OCI-LY3 (cell line): ENCODE results near the gene THRSP.
"Not testable (repeated sequence)": the region's sequence is repeated elsewhere in the genome, so short reads cannot be mapped to it uniquely, and the experiment has no call there.

Source experiments
- EZH2phosphoT487 ChIP-seq: fragments of 200-600 bp; shearing (Covaris generic); IDR thresholded peaks from 2 replicates; pipeline ENCODE4 v1.6.1; 2018; ENCODE audit warnings: antibody characterized with exemption, mixed run types, low read depth
- TF ChIP-seq, protein P1 (sequence below): fragments of 200-600, 300-600 bp; sonication (generic); IDR thresholded peaks from 2 replicates; pipeline ENCODE4 v1.5.1; 2014; ENCODE audit warnings: antibody characterized with exemption, low read length, low read depth

DNA sequence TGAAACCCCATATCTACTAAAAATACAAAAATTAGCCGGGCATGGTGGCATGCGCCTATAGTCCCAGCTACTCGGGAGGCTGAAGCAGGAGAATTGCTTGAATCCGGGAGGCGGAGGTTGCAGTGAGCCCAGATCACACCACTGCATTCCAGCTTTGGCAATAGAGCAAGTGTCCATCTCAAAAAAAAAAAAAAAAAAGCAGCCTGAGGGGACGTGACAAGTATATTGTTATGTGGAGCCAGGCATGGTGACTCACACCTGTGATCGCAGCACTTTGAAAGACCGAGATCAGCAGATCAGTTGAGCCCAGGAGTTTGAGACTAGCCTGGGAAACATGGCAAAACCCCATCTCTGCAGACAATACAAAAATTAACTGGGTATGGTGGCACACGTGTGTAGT is 35.2 kb upstream of the THRSP start:
- TF ChIP-seq, protein P1, sequence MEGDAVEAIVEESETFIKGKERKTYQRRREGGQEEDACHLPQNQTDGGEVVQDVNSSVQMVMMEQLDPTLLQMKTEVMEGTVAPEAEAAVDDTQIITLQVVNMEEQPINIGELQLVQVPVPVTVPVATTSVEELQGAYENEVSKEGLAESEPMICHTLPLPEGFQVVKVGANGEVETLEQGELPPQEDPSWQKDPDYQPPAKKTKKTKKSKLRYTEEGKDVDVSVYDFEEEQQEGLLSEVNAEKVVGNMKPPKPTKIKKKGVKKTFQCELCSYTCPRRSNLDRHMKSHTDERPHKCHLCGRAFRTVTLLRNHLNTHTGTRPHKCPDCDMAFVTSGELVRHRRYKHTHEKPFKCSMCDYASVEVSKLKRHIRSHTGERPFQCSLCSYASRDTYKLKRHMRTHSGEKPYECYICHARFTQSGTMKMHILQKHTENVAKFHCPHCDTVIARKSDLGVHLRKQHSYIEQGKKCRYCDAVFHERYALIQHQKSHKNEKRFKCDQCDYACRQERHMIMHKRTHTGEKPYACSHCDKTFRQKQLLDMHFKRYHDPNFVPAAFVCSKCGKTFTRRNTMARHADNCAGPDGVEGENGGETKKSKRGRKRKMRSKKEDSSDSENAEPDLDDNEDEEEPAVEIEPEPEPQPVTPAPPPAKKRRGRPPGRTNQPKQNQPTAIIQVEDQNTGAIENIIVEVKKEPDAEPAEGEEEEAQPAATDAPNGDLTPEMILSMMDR: not testable (repeated sequence)
- TF ChIP-seq EZH2phosphoT487: not testable (repeated sequence)
